ENCODE data around the gene RAB40C. TPM values are rescaled to one million over a fixed set of nuclear protein-coding genes. Genes with fewer than 3 reads are reported as not detected.
A peak's percentile ranks its signal among the peaks of the same experiment; 100 is the strongest.

Gene RAB40C
- total and polyA plus RNA-seq, 9 of the 15 experiments (the other 6 are each of a cell fraction or from before 2014, with no cell fraction given), result 0.17 to 23.4 (median 8.7) TPM

GRCh38 chr16:566475-567372, 23.1 kb upstream of the RAB40C start, which contains the start of gene NHLRC4 (continued):
- TF ChIP-seq, protein P1, sequence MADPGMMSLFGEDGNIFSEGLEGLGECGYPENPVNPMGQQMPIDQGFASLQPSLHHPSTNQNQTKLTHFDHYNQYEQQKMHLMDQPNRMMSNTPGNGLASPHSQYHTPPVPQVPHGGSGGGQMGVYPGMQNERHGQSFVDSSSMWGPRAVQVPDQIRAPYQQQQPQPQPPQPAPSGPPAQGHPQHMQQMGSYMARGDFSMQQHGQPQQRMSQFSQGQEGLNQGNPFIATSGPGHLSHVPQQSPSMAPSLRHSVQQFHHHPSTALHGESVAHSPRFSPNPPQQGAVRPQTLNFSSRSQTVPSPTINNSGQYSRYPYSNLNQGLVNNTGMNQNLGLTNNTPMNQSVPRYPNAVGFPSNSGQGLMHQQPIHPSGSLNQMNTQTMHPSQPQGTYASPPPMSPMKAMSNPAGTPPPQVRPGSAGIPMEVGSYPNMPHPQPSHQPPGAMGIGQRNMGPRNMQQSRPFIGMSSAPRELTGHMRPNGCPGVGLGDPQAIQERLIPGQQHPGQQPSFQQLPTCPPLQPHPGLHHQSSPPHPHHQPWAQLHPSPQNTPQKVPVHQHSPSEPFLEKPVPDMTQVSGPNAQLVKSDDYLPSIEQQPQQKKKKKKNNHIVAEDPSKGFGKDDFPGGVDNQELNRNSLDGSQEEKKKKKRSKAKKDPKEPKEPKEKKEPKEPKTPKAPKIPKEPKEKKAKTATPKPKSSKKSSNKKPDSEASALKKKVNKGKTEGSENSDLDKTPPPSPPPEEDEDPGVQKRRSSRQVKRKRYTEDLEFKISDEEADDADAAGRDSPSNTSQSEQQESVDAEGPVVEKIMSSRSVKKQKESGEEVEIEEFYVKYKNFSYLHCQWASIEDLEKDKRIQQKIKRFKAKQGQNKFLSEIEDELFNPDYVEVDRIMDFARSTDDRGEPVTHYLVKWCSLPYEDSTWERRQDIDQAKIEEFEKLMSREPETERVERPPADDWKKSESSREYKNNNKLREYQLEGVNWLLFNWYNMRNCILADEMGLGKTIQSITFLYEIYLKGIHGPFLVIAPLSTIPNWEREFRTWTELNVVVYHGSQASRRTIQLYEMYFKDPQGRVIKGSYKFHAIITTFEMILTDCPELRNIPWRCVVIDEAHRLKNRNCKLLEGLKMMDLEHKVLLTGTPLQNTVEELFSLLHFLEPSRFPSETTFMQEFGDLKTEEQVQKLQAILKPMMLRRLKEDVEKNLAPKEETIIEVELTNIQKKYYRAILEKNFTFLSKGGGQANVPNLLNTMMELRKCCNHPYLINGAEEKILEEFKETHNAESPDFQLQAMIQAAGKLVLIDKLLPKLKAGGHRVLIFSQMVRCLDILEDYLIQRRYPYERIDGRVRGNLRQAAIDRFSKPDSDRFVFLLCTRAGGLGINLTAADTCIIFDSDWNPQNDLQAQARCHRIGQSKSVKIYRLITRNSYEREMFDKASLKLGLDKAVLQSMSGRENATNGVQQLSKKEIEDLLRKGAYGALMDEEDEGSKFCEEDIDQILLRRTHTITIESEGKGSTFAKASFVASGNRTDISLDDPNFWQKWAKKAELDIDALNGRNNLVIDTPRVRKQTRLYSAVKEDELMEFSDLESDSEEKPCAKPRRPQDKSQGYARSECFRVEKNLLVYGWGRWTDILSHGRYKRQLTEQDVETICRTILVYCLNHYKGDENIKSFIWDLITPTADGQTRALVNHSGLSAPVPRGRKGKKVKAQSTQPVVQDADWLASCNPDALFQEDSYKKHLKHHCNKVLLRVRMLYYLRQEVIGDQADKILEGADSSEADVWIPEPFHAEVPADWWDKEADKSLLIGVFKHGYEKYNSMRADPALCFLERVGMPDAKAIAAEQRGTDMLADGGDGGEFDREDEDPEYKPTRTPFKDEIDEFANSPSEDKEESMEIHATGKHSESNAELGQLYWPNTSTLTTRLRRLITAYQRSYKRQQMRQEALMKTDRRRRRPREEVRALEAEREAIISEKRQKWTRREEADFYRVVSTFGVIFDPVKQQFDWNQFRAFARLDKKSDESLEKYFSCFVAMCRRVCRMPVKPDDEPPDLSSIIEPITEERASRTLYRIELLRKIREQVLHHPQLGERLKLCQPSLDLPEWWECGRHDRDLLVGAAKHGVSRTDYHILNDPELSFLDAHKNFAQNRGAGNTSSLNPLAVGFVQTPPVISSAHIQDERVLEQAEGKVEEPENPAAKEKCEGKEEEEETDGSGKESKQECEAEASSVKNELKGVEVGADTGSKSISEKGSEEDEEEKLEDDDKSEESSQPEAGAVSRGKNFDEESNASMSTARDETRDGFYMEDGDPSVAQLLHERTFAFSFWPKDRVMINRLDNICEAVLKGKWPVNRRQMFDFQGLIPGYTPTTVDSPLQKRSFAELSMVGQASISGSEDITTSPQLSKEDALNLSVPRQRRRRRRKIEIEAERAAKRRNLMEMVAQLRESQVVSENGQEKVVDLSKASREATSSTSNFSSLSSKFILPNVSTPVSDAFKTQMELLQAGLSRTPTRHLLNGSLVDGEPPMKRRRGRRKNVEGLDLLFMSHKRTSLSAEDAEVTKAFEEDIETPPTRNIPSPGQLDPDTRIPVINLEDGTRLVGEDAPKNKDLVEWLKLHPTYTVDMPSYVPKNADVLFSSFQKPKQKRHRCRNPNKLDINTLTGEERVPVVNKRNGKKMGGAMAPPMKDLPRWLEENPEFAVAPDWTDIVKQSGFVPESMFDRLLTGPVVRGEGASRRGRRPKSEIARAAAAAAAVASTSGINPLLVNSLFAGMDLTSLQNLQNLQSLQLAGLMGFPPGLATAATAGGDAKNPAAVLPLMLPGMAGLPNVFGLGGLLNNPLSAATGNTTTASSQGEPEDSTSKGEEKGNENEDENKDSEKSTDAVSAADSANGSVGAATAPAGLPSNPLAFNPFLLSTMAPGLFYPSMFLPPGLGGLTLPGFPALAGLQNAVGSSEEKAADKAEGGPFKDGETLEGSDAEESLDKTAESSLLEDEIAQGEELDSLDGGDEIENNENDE (IDR thresholded peaks at IDR 0.05; ENCODE audit: low read depth, low read length), result no peak
- TF ChIP-seq AFF1 (IDR thresholded peaks at IDR 0.05; ENCODE audit: low read depth in 1 of 2, partially characterized antibody in 2 of 2), result peak in 1 of 2 experiments; percentile 21
- no peak for TF ChIP-seq NFXL1 (CRISPR knock-in tag; IDR thresholded peaks at IDR 0.05)
- peak; percentile 44 for TF ChIP-seq TBP (optimal IDR thresholded peaks at IDR 0.05; ENCODE audit: low read depth, low read length)
- TF ChIP-seq ZNF217 (CRISPR knock-in tag; IDR thresholded peaks at IDR 0.05), result no peak
- TF ChIP-seq FOXO4 (CRISPR knock-in tag; IDR thresholded peaks at IDR 0.05), result no peak
- no peak for TF ChIP-seq ZNF253 (CRISPR knock-in tag; conservative IDR thresholded peaks at IDR 0.05)
